GM19328 (cell line): ENCODE measurements around the gene CCDC146.
"Not testable (repeated sequence)": the region's sequence is repeated elsewhere in the genome, so short reads cannot be mapped to it uniquely, and the experiment has no call there.

Source experiments
- ATAC-seq: cut with Tn5 transposase; IDR thresholded peaks from one replicate; pipeline ENCODE4 v1.9.1; 2021; ENCODE audit warnings: mild to moderate bottlenecking, moderate library complexity; ENCODE audit not compliant: unreplicated experiment

CCDC146 gene

GRCh38 chr7:77242554-77242953 lies 120.1 kb downstream of the CCDC146 start:
- no peak for ATAC-seq

- no peak for ATAC-seq
These were observed 122.0 kb downstream of the CCDC146 start for GRCh38 chr7:77244222-77244934.

GRCh38 chr7:77245015-77245755 lies 122.8 kb downstream of the CCDC146 start:
- no peak for ATAC-seq

- no peak for ATAC-seq
These were observed 123.7 kb downstream of the CCDC146 start for GRCh38 chr7:77246026-77246640.

GRCh38 chr7:77247206-77247850 lies 124.9 kb downstream of the CCDC146 start:
- ATAC-seq, result peak; percentile 80

GRCh38 chr7:77248154-77248553 lies 125.7 kb downstream of the CCDC146 start:
- no peak for ATAC-seq

GRCh38 chr7:77252506-77252905 lies 130.1 kb downstream of the CCDC146 start:
- ATAC-seq, result no peak

- no peak for ATAC-seq
These were observed 130.7 kb downstream of the CCDC146 start for GRCh38 chr7:77253151-77253550.

- ATAC-seq, result no peak
These were observed 132.0 kb downstream of the CCDC146 start for GRCh38 chr7:77254429-77254828.

- no peak for ATAC-seq
These were observed 132.5 kb downstream of the CCDC146 start for GRCh38 chr7:77254915-77255314.

GRCh38 chr7:77258014-77258413 lies 135.6 kb downstream of the CCDC146 start:
- ATAC-seq, result no peak

GRCh38 chr7:77258593-77258992 lies 136.2 kb downstream of the CCDC146 start:
- ATAC-seq, result no peak

- ATAC-seq, result no peak
These were observed 139.9 kb downstream of the CCDC146 start for GRCh38 chr7:77262316-77262715.

- ATAC-seq, result no peak
These were observed 143.3 kb downstream of the CCDC146 start for GRCh38 chr7:77265666-77266065.

- ATAC-seq, result no peak
These were observed 143.9 kb downstream of the CCDC146 start for GRCh38 chr7:77266291-77266794.

- ATAC-seq, result no peak
These were observed 147.1 kb downstream of the CCDC146 start for GRCh38 chr7:77269360-77270093.

GRCh38 chr7:77270094-77270480 lies 147.7 kb downstream of the CCDC146 start:
- no peak for ATAC-seq

GRCh38 chr7:77271766-77272165 lies 149.4 kb downstream of the CCDC146 start:
- no peak for ATAC-seq

- not testable (repeated sequence) for ATAC-seq
These were observed 153.2 kb downstream of the CCDC146 start for GRCh38 chr7:77275663-77276062.

- no peak for ATAC-seq
These were observed 153.7 kb downstream of the CCDC146 start for GRCh38 chr7:77276120-77276519.
